ENCODE results near the gene PPP1R9B.

Gene PPP1R9B

GRCh38 chr17:50150354-50151040 lies at the start of gene PPP1R9B:
Gene PPP1R9B, minus strand, starts transcription at chr17:50150677. Its CDS starts 164 bp downstream, at chr17:50150513.
- DNase-seq = no peak

GRCh38 chr17:50199803-50200456 lies 49.5 kb upstream of the PPP1R9B start:
- peak; percentile 62 for DNase-seq

GRCh38 chr17:50199211-50199802 lies 48.8 kb upstream of the PPP1R9B start:
- no peak for DNase-seq

GRCh38 chr17:50198026-50198669 lies 47.7 kb upstream of the PPP1R9B start:
- DNase-seq = peak; percentile 63

GRCh38 chr17:50196826-50197225 lies 46.3 kb upstream of the PPP1R9B start:
- no peak for DNase-seq

GRCh38 chr17:50196036-50196435 lies 45.6 kb upstream of the PPP1R9B start:
- DNase-seq = no peak

GRCh38 chr17:50194934-50195865 lies 44.7 kb upstream of the PPP1R9B start:
- DNase-seq = no peak

GRCh38 chr17:50194140-50194933 lies 43.9 kb upstream of the PPP1R9B start:
- no peak for DNase-seq

GRCh38 chr17:50192618-50193291 lies 42.3 kb upstream of the PPP1R9B start:
- no peak for DNase-seq

- DNase-seq = no peak
Observed at GRCh38 chr17:50192144-50192617, 41.7 kb upstream of the PPP1R9B start.

- no peak for DNase-seq
Observed at GRCh38 chr17:50191359-50192143, 41.1 kb upstream of the PPP1R9B start.

- no peak for DNase-seq
Observed at GRCh38 chr17:50190603-50191358, 40.3 kb upstream of the PPP1R9B start.

- no peak for DNase-seq
Observed at GRCh38 chr17:50190293-50190602, 39.8 kb upstream of the PPP1R9B start.

- no peak for DNase-seq
Observed at GRCh38 chr17:50189550-50190292, 39.2 kb upstream of the PPP1R9B start.

- no peak for DNase-seq
Observed at GRCh38 chr17:50188921-50189549, 38.6 kb upstream of the PPP1R9B start.

- no peak for DNase-seq
Observed at GRCh38 chr17:50188531-50188920, 38.0 kb upstream of the PPP1R9B start.

GRCh38 chr17:50187751-50188530 lies 37.5 kb upstream of the PPP1R9B start:
- no peak for DNase-seq

- no peak for DNase-seq
Observed at GRCh38 chr17:50187394-50187725, 36.9 kb upstream of the PPP1R9B start.

Data from activated CD4-positive, alpha-beta T cell treated with anti-CD3 and anti-CD28 coated beads, Interleukin-2, amount 50 U/mL, for 16 hours (primary cell).